Measurements from ENCODE around the gene CDKN2B-AS1.

CDKN2B-AS1 gene

GRCh38 chr9:22098643-22099332 is 104.2 kb downstream of the CDKN2B-AS1 start:
- no peak for DNase-seq

GRCh38 chr9:22100626-22101025 is 106.0 kb downstream of the CDKN2B-AS1 start:
- DNase-seq = peak in 1 of 2 experiments; percentile 8

DNA sequence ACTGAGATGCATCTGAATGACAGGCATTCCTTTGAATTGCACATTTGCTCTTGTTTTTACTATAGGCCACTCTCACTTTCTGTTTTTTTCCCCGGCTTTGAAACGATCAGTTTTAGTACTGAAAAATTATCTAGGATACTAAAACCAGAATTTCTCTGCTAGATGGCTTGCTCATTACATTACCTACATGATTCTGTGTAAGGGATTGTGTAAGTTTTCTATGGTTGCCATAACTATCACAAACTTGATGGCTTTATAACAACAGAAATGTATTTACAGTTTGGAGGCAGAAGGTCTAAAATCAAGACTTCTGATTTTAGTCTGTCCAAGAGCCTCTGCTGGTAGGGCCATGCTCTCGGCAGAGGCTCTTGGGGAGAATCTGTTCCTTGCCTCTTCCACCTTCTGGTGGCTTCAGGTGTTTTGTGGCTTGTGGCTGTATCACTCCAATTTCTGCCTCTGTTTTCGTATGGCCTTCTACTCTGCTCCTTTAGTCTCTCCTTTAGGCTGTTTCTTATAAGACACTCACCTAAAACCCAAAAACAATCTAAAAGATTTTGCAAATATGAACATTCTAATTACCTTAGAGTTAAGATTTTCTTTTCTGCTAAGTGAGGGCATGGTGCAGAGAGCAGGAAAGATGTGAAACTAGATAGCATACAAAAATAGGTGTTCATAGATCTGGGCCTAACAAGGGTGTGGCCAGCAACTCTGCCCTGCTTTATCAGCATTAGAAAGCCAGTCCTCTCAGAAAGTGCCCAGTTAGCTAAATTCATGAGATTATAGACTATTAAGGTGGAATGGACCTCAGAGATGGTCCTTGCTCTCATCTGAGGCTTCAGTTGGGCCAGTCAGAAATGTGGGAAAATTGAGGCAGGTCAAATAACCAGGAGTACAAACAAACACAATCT is 107.8 kb downstream of the CDKN2B-AS1 start:
- DNase-seq = no peak

DNA sequence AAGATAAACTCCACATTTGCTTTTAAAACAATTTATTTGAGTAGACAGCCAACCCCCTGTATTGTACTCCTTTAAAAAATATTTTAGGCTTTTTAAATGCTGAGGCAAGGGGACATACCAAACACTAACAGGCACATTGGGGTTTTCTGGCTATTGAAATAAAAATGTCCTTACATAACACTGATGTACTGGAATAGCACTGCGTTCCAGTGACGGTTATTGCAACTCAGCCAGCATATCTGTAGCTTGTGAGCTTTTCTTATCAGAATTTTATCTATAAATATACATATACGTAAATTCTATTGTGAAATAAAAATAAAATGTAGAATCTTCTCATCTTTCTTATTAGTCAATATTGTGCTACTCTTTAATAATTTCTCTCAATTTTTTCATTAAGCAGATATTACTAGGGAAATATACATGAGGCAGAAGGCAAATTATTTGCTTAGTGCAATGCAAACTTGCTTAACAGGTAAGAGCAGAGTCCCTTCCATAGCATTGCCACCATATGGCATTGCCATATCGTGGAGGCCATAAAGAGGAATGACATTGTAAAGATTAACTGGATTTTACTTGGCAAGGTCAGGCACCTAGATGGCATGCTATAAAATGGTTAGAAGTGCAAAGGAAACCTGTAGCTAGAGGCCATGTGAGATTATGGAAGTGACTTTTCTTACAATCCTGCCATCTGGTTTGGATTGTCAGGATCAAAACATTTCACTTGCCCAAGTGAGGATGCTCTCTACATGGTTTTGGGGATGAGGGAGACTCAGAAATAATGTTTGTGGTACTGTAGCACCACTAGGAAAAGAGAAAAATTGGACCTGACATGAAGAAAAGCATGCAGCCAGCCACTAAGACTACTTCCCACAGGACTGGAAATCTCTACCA is 109.3 kb downstream of the CDKN2B-AS1 start:
- DNase-seq = peak in 1 of 2 experiments; percentile 35

GRCh38 chr9:22105005-22105722 is 110.6 kb downstream of the CDKN2B-AS1 start:
- DNase-seq = no peak

- no peak for DNase-seq
Observed at GRCh38 chr9:22107202-22108045, 112.8 kb downstream of the CDKN2B-AS1 start.

- DNase-seq = no peak
Observed at GRCh38 chr9:22108581-22109370, 114.2 kb downstream of the CDKN2B-AS1 start.

DNA sequence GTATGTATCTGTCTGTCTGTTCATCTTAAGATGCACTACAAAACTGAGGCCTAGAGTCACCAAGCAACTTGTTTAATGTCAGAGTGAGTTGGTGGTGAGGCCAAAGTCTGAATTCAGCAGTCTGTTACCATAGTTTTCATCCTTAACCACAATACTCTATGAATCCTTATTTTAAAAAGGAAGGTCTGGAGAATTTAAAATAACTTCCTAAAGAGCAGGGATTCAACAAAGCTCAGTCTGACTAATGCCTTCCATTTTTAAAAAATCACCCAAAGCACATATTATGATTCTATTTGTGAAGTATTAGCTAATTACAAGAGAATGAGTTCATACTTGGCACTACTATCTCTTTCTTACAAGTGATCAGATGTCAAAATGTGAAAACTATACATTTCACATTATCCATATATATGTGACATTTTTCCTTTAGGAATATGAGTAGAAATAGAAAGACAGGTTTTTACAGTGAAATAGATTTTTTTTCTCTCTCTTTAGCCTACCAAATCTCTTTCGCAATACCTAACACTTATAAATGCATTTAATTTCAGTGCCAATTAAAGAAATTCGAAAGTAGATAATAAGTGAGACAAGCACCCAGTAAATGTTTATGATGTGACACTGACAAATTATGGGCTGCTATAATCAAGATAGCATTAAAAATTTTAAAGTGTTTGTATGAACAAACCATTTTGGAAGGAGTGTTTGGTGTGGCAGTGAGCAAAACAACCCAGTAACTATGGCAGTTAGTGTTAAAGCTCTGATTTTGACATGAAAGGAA is 116.8 kb downstream of the CDKN2B-AS1 start:
- DNase-seq = no peak

GRCh38 chr9:22111954-22112247 is 117.3 kb downstream of the CDKN2B-AS1 start:
- DNase-seq = no peak

DNA sequence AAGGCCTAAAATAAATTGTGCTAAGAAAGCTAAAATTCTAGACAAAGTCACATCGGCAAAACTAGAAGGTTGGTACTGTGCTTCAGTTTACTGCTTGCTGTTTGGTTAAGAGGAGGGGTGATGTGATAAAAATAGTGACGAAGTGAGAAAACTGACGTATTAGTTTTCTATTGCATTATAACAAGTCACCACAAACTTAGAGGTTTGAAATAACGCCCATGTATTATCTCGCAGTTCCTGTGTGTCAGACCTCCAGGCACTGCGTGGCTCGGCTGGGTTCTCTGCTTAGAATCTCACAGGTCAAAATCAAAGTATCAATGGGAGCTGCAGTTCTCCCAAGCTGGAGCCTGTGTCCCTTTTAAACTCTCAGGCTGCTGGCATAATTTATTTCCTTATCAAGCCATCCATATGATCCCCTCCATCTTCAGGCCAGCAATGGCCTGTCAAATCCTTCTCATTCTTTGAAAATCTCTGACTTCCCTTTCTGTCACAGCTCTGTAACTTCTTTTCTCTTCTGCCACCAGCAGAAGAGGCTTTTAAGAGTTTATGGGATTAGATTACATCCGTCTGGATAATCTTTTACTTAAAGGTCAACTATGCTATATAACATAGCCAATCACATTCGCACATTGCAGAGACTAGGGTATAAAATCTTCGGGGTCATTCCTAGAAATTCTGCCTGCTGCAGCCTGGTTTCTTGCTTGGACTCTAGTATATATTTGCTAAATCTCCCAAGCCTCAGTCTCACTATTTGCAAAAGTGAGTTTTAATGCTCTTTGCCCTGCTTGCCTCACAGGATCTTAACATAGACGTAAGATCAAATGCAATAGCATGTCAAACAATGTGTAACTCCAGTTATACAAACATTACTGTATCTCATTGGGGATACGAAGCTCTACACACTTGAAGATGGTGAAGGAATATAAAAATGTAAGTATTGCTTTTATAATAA is 118.6 kb downstream of the CDKN2B-AS1 start:
- no peak for DNase-seq

GRCh38 chr9:22114956-22115355 is 120.4 kb downstream of the CDKN2B-AS1 start:
- no peak for DNase-seq

GRCh38 chr9:22116758-22117157 is 122.2 kb downstream of the CDKN2B-AS1 start:
- no peak for DNase-seq

DNA sequence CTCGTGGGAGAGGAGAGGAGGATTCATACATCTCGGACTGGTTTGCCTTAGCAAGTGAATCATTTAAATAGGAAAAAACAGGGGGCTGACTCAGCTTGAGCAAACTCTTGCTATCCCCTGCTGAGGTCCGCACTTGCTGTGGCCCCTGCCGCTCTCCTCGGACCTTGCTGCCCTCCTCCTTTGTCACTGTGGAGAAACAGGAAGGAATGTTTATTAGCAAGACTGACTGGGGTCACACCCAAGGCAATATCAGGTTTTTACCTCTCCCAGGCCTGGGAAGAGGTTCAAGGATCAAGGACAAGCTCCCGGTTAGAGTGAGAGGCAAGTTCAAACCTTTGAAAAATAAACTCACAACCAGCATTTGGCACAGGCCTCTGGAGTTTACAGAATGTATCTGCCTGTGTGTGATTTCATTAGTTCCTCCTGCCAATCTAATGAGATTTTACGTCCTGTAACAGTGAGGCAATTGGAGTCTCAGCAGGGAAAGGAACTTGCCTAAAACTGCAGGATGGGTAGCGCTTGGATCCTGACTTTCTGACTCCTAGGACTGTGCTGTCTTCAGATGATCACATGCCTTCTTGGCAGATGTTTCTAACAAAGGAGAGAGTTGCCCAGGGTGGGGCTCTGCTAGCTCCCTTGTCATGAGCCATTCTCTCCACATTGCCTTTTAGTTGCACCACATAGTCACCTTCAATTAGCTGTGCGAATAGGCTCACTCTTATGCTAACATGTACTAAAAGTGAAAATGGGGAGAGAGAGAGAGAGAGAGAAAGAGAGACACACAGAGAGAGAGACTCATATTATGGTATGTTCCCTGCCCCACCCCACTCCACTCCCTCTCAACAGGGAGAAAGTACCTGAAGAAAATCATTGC is 123.2 kb downstream of the CDKN2B-AS1 start:
- no peak for DNase-seq

- no peak for DNase-seq
Observed at GRCh38 chr9:22118810-22119521, 124.4 kb downstream of the CDKN2B-AS1 start.

DNA sequence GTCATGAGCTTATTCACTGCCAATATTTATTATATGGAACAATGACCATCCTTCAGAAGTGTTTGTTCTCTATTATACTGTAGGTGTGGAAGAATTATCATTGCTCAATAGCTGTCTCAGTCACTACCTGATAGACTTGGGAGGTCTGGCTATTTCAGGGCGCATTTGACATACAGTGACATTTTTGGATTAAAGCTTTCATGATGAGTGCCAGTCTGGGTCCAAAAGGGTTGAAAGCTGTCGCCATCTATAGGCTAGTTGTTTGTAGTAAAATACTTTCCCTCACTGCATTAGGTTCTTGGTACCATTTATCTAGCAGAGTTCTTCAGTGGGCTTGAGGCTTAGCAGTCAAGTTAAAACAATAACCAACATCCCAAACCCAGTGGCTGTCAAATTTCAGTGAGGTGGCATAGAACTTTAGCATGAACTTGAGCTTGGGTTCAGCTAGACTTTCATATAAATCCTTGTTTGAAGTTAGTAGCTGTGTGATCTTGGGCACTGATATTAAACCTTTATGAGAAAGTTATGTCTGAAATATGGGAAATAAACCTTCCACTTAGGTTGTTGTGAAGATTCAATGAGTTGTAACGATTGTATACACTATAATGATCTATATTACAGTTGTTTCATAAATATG is 125.0 kb downstream of the CDKN2B-AS1 start:
- peak in 1 of 2 experiments; percentile 59 for DNase-seq

- DNase-seq = no peak
Observed at GRCh38 chr9:22120159-22120549, 125.6 kb downstream of the CDKN2B-AS1 start.

All from NCI-H526 (cell line).